Islet of Langerhans (tissue), 1 donor: ENCODE measurements around the gene HNRNPA2B1.
"Not testable (repeated sequence)": the region's sequence is repeated elsewhere in the genome, so short reads cannot be mapped to it uniquely, and the experiment has no call there.

Source experiments
- FAIRE-seq: peaks from one replicate; lab custom pipeline; 2011; peaks lifted over from hg19 to GRCh38; lab: Jason Lieb, UNC

HNRNPA2B1 gene

GRCh38 chr7:26163804-26164203 is 36.7 kb downstream of the HNRNPA2B1 start:
- not testable (repeated sequence) for FAIRE-seq

GRCh38 chr7:26162431-26162830 is 38.1 kb downstream of the HNRNPA2B1 start:
- FAIRE-seq = no peak

GRCh38 chr7:26160896-26161295 is 39.6 kb downstream of the HNRNPA2B1 start:
- FAIRE-seq = no peak

GRCh38 chr7:26159243-26159642 is 41.3 kb downstream of the HNRNPA2B1 start:
- FAIRE-seq = no peak

- FAIRE-seq = no peak
Measured at GRCh38 chr7:26157520-26158105, 42.9 kb downstream of the HNRNPA2B1 start.

- no peak for FAIRE-seq
Measured at GRCh38 chr7:26156451-26157420, 43.8 kb downstream of the HNRNPA2B1 start.

- no peak for FAIRE-seq
Measured at GRCh38 chr7:26155531-26156375, 44.8 kb downstream of the HNRNPA2B1 start.

GRCh38 chr7:26153823-26154783 is 46.4 kb downstream of the HNRNPA2B1 start:
- no peak for FAIRE-seq

- no peak for FAIRE-seq
Measured at GRCh38 chr7:26153241-26153822, 47.2 kb downstream of the HNRNPA2B1 start.

- not testable (repeated sequence) for FAIRE-seq
Measured at GRCh38 chr7:26152782-26153240, 47.7 kb downstream of the HNRNPA2B1 start.

- FAIRE-seq = no peak
Measured at GRCh38 chr7:26151953-26152781, 48.4 kb downstream of the HNRNPA2B1 start, which contains the start of gene NFE2L3. Gene NFE2L3 (plus strand): TSS chr7:26152198. CDS start chr7:26152499, 301 bp downstream.

GRCh38 chr7:26151650-26151952 is 48.9 kb downstream of the HNRNPA2B1 start:
- no peak for FAIRE-seq

GRCh38 chr7:26151096-26151495 is 49.5 kb downstream of the HNRNPA2B1 start:
- FAIRE-seq = no peak

- FAIRE-seq = no peak
Measured at GRCh38 chr7:26149391-26149977, 51.1 kb downstream of the HNRNPA2B1 start.

- not testable (repeated sequence) for FAIRE-seq
Measured at GRCh38 chr7:26148307-26148700, 52.2 kb downstream of the HNRNPA2B1 start.

GRCh38 chr7:26147646-26148306 is 52.8 kb downstream of the HNRNPA2B1 start:
- not testable (repeated sequence) for FAIRE-seq

- FAIRE-seq = no peak
Measured at GRCh38 chr7:26147030-26147429, 53.5 kb downstream of the HNRNPA2B1 start.

GRCh38 chr7:26145238-26145637 is 55.3 kb downstream of the HNRNPA2B1 start:
- FAIRE-seq = no peak
